Large intestine (tissue), 3 donors: ENCODE results near the gene LPCAT1. TPM values are rescaled to one million over a fixed set of nuclear protein-coding genes. Genes with fewer than 3 reads are reported as not detected.
A peak's percentile ranks its signal among the peaks of the same experiment; 100 is the strongest.

Experiments
- DNase-seq, 2 donors: peaks; one replicate each; pipeline versions ENCODE4 v3.0.0 to v3.0.0-alpha.2; 2013
- H3K27ac ChIP-seq: one replicate; pipeline ENCODE4 v1.5.1; 2013; ENCODE audit warnings: low read length
- H3K27me3 ChIP-seq: 2 replicates; pipeline ENCODE4 v1.6.1; 2013; ENCODE audit warnings: low read length; ENCODE audit not compliant: control insufficient read depth, insufficient read depth
- H3K36me3 ChIP-seq: 2 replicates; pipeline ENCODE4 v1.6.1; 2013; ENCODE audit warnings: low read length; ENCODE audit not compliant: control insufficient read depth, insufficient read depth
- H3K4me1 ChIP-seq: one replicate; pipeline ENCODE4 v1.6.1; 2013; ENCODE audit warnings: low read length; ENCODE audit not compliant: control insufficient read depth, insufficient read depth
- H3K4me3 ChIP-seq: one replicate; pipeline ENCODE4 v1.5.1; 2013; ENCODE audit warnings: low read length
- H3K9me3 ChIP-seq: one replicate; pipeline ENCODE4 v1.6.1; 2013; ENCODE audit warnings: mild to moderate bottlenecking, low read depth, low read length, moderate library complexity; ENCODE audit not compliant: control insufficient read depth
- WGBS: methylation state at CpG from one replicate; pipeline ENCODE4 v1.1.5; 2013; ENCODE audit warnings: low lambda C conversion rate; ENCODE audit not compliant: insufficient coverage; 5-methylcytosine and 5-hydroxymethylcytosine counted together
- polyA plus RNA-seq: library from polyadenylated mRNA; unstranded; fragments of 120-200 nt; gene quantifications from one replicate; pipeline ENCODE4 v1.2.1, GENCODE V29; 2013

LPCAT1 gene
- polyA plus RNA-seq, 1 donor: 14.8 TPM

- Histone ChIP-seq H3K4me1 (no peaks in the 10 kb centered on the region), H3K4me3 (no peak overlapping the region), H3K9me3 (peaks cover 18% of the 10 kb centered on the region), H3K27me3 (no peaks in the 10 kb centered on the region), H3K36me3 (peaks cover 5% of the 10 kb centered on the region), H3K27ac (no peak overlapping the region)
- DNase-seq: peak in 1 of 2 donors; percentile 14
- WGBS: no CpG with 5 or more reads among the region's 15 CpGs
Observed at GRCh38 chr5:1468247-1468612, 55.5 kb downstream of the LPCAT1 start.

GRCh38 chr5:1467341-1468246, 56.2 kb downstream of the LPCAT1 start:
- H3K36me3 ChIP-seq: peaks cover 7% of the 10 kb centered on the region
- no CpG with 5 or more reads among the region's 51 CpGs for WGBS
- H3K27ac ChIP-seq: no peak overlapping the region
- no peaks in the 10 kb centered on the region for H3K4me1 ChIP-seq
- no peak for DNase-seq
- H3K27me3 ChIP-seq: no peaks in the 10 kb centered on the region
- peaks cover 18% of the 10 kb centered on the region for H3K9me3 ChIP-seq
- no peak overlapping the region for H3K4me3 ChIP-seq

DNA sequence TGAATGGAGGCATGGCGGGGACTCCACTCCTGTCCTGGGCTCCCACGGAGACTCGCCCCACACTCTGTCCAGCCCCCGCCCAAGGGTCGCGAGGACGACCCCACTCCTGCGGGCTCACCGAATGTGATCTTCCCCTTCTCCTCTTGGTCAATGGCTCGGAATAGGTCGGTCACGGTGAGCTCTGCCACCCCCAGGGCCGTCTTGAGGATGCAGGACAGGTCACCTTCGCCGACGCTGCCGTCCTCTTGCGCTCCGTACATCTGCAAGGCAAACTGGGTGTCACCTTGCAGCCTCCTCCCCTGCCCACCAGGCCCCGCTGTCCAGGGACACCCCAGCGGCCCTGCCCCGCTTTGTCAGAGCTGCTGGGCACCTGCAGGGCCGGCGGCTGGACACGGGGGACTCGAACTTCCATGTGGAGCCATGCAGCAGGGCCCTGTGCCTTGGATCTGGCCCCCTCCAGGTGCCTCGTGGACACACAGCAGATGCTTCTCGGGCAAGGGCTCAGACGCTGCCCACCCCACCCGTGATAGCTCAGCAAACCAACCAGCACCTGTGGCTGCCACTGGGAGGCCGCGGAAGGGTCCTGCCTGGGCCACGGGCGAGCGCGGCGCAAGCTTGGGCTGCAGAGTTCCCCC, 57.0 kb downstream of the LPCAT1 start:
- Histone ChIP-seq H3K27me3 (no peaks in the 10 kb centered on the region), H3K36me3 (peaks cover 9% of the 10 kb centered on the region), H3K27ac (no peak overlapping the region), H3K4me3 (no peak overlapping the region), H3K9me3 (peaks cover 18% of the 10 kb centered on the region), H3K4me1 (no peaks in the 10 kb centered on the region)
- DNase-seq: no peak
- WGBS: no CpG with 5 or more reads among the region's 37 CpGs

DNA sequence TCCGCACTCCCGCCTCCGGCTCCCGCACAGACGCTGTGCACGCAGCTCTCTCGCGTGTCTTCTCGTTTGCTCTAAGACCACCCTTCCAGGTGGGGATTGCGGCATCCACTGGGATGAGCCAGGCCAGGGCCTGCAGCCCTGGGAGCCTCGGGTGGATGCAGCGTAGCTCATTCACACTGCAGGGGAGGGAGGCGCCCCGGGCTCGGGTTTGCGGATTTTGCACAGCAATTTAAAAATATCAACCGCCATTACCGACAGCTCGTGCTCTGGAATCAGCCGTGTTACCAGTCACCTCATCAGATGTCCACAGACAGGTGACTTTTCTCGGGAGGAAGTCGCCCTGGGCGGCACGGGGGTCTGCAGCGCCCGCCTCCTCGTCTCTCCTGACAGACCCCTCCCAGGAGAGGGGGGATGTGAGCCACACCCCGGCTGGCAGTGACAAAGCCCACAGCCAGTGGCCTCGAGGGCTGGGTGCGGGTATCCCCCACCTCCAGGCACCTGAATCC, 57.7 kb downstream of the LPCAT1 start:
- Histone ChIP-seq H3K36me3 (peaks cover 9% of the 10 kb centered on the region), H3K27ac (no peak overlapping the region), H3K9me3 (peaks cover 18% of the 10 kb centered on the region), H3K27me3 (no peaks in the 10 kb centered on the region), H3K4me1 (no peaks in the 10 kb centered on the region), H3K4me3 (no peak overlapping the region)
- no CpG with 5 or more reads among the region's 30 CpGs for WGBS
- no peak for DNase-seq

- peaks cover 9% of the 10 kb centered on the region for H3K36me3 ChIP-seq
- H3K4me3 ChIP-seq: no peak overlapping the region
- H3K27me3 ChIP-seq: no peaks in the 10 kb centered on the region
- H3K4me1 ChIP-seq: no peaks in the 10 kb centered on the region
- peaks cover 18% of the 10 kb centered on the region for H3K9me3 ChIP-seq
- DNase-seq: no peak
- WGBS: no CpG with 5 or more reads among the region's 22 CpGs
- H3K27ac ChIP-seq: no peak overlapping the region
Observed at GRCh38 chr5:1465117-1465516, 58.6 kb downstream of the LPCAT1 start.

DNA sequence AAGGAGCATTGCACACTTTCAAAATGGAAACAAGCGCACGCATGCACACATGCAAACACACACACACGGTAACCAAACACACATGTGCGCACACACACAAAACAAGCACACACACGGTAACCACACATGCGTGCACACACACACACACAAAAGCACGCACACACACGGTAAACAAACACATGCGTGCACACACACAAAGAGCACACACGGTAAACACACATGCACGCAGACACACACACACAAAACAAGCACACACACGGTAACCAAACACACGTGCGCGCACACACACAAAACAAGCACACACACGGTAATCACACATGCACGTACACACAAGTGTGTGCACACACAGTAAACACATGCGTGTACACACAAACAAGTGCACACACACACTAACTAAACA, 59.2 kb downstream of the LPCAT1 start:
- Histone ChIP-seq H3K27me3 (no peaks in the 10 kb centered on the region), H3K36me3 (peaks cover 9% of the 10 kb centered on the region), H3K4me3 (no peak overlapping the region), H3K4me1 (no peaks in the 10 kb centered on the region), H3K27ac (no peak overlapping the region), H3K9me3 (peaks cover 18% of the 10 kb centered on the region)
- 100% methylated on average over 3 of the region's 18 CpGs for WGBS
- DNase-seq: no peak

GRCh38 chr5:1464096-1464446, 59.7 kb downstream of the LPCAT1 start:
- DNase-seq: no peak
- no CpG with 5 or more reads among the region's 14 CpGs for WGBS
- Histone ChIP-seq H3K4me3 (no peak overlapping the region), H3K9me3 (peaks cover 18% of the 10 kb centered on the region), H3K27me3 (no peaks in the 10 kb centered on the region), H3K4me1 (no peaks in the 10 kb centered on the region), H3K36me3 (peaks cover 9% of the 10 kb centered on the region), H3K27ac (no peak overlapping the region)

DNA sequence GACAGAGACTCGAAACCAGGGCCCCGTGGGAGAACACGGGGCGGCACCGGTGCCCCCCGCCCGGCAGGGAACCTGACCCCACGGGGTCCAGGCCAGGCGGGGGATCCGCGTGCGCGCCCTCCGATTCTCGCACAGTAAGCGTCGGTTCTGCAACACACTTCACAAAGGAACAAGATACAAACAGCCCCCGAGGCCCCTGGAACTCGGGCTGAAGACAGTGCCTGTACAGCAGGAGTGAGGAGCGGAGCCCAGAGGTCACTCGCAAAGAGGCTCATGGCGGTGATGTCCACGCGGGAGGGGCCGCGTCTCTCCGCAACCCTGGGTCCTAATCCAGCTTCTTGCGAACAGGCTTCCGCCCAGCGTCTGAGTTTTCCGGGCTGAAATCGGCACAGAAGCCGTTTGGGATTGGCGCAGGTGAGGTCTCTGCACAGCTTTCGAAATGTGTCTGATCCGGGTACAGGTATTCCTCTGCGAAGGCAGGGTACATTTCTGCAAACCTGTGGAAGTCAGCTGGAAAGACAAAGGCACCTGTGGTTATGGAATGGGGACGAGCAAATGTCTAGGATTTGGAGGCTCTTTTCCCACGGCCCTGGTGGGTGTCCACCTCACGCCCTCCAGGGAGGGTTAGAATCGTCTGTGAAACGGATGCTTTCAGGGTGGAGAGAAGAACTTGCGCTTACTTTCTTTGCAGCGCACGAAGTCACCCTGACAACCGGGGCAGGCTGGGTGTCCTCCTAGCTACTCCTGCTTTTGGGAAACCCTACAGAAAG, 60.2 kb downstream of the LPCAT1 start:
- Histone ChIP-seq H3K4me1 (no peaks in the 10 kb centered on the region), H3K36me3 (peaks cover 9% of the 10 kb centered on the region), H3K9me3 (peaks cover 18% of the 10 kb centered on the region), H3K27me3 (no peaks in the 10 kb centered on the region), H3K27ac (no peak overlapping the region), H3K4me3 (no peak overlapping the region)
- no peak for DNase-seq
- WGBS: no CpG with 5 or more reads among the region's 46 CpGs

DNA sequence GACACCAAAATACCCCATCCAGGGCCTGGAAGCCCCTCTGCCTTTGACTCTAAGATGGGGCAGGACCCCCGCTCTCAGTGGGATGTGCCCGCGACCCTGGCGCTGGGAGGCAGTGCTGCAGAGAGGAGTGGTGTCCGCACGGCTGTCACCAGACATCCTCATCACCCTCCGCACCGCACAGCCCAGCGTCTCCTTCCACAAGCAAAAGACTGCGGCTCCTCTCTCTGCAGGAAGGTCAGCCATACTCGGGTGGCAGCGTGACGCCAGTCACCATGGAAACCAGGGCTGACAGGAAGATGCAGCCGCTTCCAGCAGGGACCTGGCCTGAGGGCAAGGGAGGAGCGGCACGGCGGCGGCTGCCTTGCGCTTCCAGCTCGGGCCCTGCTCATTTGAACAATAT, 61.4 kb downstream of the LPCAT1 start:
- Histone ChIP-seq H3K9me3 (peaks cover 16% of the 10 kb centered on the region), H3K4me1 (no peaks in the 10 kb centered on the region), H3K27ac (no peak overlapping the region), H3K27me3 (no peaks in the 10 kb centered on the region), H3K4me3 (no peak overlapping the region), H3K36me3 (peaks cover 9% of the 10 kb centered on the region)
- no peak for DNase-seq
- no CpG with 5 or more reads among the region's 20 CpGs for WGBS

DNA sequence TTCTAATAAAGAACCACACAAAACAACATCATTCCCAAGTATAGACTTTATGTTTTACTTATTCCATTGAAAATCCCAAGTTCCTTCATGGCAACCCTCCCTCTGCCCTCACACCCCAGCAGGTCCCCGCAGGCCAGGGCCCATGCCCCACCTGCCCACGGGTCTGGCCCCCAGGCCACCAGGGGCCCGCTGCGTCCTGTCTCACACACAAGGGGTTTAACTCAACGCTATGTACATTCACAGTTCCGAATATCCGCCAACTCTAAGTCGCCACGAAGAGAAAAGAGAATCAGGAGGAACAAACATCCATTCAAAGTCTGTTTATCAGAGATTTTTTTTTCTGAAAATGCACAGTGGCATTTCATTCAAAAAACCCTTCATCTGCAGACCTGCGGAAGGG, 62.4 kb downstream of the LPCAT1 start:
- 100% methylated on average over 5 of the region's 10 CpGs for WGBS
- Histone ChIP-seq H3K36me3 (peaks cover 9% of the 10 kb centered on the region), H3K9me3 (peaks cover 9% of the 10 kb centered on the region), H3K27me3 (no peaks in the 10 kb centered on the region), H3K27ac (no peak overlapping the region), H3K4me1 (no peaks in the 10 kb centered on the region), H3K4me3 (no peak overlapping the region)
- DNase-seq: no peak
